KG1 (cell line): ENCODE data around the gene PRPH2.
"Not testable (repeated sequence)": the region's sequence is repeated elsewhere in the genome, so short reads cannot be mapped to it uniquely, and the experiment has no call there.

ENCODE experiments used
- DNase-seq: peaks from one replicate; lab custom pipeline; 2025; lab: John Stamatoyannopoulos, UW

The PRPH2 gene

DNA sequence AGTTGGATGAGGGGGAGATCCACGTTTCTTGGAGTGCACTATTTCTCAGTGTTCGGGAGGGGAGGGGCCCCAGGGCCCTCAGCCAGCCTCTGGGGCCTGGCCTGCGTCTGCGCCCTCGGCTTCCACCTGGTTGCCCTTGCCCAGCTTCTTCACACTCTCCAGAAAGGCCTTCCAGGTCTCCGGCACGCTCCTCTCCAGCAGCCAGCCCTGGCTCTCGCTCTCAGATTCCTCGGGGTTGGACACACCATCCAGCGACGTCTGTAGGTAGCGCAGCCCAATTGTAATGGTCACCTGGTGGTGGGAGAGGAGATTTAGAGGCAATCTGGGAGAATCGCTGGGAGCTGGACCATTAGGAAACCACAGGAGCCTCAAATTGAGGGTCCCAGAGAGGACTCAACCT lies 24.2 kb downstream of the PRPH2 start:
- no peak for DNase-seq

DNA sequence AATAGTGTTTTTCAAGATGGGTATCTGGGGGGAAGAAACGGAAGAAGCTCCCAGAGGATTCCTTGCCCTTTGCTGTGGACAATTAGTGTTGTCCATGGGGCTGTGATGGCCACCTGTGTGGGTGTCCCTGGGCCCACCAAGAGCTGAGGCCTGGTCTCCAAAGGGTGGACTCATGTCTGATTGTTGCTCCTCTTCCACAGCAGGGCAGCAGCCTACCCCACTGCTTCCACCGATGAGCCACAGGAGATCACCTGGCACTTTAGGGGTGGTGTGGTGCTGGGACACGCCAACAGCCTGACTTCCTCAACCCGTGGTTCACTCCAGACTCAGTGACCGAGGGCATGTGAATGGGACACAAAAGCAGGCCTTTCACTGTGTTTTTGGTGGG lies 25.1 kb downstream of the PRPH2 start:
- DNase-seq = no peak

DNA sequence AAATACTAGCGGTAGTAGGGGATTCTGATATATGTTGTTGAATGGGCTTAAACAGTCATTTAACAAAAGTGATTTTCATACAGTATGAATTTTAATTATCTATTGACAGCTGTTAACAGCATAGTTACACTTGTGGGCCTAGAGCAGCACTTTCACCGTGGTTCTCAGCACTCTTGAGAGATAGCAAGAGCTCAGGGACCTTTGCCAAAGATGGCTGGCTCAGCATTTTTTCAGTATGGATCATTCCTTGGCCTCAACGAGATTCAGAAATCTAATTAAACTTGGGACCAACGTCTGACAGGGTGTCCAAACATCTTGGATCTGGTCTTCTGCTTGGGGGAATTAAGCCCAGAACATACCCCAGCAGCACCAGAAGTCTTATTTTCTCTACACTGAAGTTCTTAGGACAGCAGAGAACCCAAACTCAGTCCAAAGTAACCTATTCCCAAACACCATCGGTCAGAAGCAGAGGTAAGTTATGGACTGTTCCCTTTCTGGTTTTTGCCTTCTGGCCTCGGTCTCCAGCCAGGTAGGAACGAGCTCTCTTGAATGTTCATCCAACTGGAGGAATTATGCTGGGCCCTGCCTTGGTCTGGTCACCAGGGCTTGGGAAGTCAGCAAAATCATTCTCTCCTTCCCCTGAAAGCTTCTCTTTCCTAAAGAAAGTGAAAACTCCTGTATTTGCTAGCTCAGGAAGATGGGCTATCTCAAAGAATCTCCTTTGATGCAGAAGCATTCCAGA lies 25.7 kb downstream of the PRPH2 start:
- no peak for DNase-seq

DNA sequence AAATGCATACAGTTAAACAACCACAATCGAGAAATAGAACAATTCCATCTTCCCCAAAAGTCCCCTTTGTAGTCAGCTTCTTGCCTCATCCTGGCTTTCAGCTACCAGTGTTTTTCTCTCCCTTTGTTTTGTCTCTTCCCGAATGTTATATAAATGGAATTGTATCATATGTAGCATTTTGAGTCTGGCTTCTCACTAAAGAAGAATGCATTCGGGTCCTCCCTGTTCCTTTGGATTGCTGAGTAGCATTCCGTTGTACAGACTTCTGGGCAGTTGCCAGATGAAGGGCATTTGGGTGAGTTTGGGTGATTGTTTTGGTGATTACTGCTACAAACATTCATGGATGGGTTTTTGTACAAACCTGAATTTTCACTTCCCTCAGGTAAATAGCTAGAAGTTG lies 27.8 kb downstream of the PRPH2 start:
- no peak for DNase-seq

- no peak for DNase-seq
Observed at GRCh38 chr6:42693725-42694323, 28.6 kb downstream of the PRPH2 start.

DNA sequence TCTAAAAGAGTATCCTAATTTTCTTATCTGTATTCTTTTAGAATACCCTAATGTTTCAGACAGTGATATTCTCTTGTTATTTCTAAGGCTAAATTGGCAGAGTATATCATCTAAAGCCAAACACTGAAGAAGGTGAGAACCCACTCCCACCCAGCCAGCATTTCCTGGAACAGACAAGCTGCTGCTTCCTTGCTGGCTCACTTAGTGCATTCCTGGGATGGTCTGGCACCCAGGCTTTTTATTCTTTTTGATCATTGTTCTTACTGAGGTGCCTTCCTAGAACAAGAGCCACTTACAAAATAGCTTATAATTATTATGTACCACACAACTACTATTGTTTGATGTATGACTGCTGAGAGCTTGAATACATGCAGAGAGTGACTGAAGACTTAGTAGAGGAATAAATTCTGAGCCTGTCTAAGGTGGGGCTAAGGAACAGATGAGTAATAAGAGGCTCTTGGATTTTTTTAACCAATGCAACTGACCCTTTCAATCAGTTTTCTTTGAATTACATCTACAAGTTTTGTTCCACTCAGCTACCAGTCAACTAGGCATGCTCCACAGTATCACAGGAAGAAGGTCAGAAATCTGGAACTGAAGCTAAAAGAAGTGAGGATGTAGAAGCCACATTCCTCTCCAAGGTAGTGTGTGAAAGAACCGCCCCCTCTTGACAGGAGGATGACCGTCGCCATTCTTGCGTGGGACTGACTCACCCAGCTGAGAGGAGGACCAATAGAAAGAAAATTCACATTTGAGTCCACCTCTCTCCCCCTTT lies 30.1 kb downstream of the PRPH2 start:
- DNase-seq = no peak

DNA sequence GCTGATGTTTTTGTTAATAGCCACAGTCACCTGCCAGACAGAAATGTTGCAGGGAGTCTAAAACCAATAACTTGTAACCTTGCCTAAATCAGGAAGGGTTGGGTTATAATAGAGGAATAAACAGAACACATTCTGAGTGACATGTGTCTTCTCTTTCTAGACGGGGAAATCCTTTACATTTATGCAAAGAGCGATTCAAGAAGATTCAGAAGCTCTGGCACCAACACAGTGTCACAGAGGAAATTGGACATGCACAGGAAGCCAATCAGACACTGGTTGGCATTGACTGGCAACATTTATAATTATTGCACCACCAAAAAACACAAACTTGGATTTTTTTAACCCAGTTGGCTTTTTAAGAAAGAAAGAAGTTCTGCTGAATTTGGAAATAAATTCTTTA lies 31.5 kb downstream of the PRPH2 start:
- no peak for DNase-seq

GRCh38 chr6:42690151-42690702 lies 32.2 kb downstream of the PRPH2 start:
- DNase-seq = no peak

DNA sequence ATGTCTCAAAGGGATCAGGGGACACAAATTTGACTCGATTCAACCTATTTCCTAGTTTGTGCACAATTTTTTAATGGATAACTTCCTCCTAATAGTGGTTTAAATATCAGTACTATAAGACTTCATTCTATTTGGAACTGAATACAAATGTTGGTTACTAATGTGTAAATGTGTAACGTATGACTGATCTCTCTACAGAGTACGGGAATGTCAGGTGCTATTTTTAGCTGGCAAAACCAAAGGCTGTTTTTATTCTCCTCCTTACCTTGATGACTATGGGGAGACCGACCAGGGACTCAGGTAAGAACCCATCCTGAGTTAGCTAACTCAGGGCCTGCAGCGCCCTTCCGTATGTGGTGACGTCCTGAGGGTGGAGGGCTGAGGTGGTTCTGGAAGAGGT lies 33.0 kb downstream of the PRPH2 start:
- no peak for DNase-seq

- DNase-seq = no peak
Observed at GRCh38 chr6:42688281-42688680, 34.1 kb downstream of the PRPH2 start.

DNA sequence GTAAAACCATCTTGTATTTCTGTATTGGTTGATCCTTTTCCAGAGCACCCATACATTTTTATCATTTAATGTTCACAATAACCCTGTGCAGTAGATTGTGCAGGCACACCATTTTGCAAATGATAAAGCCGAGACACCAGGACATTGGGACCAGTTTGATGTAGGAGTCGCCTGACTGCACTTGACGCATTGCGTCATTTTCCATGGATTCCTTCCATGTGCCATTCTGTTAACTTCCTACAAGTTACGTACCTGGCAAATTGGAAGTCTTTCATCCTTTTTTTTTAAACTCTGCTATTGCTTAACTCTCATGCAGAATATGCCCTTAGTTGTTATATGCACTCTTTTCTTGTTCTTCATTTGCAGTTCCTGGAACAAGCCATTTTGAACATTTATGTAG lies 43.0 kb downstream of the PRPH2 start:
- no peak for DNase-seq

GRCh38 chr6:42674780-42675179 lies 47.6 kb downstream of the PRPH2 start:
- DNase-seq = no peak

- DNase-seq = not testable (repeated sequence)
Observed at GRCh38 chr6:42674368-42674767, 48.0 kb downstream of the PRPH2 start.

- no peak for DNase-seq
Observed at GRCh38 chr6:42664718-42665117, 57.7 kb downstream of the PRPH2 start.

- DNase-seq = peak; percentile 69
Observed at GRCh38 chr6:42661540-42662153, 60.8 kb downstream of the PRPH2 start.

DNA sequence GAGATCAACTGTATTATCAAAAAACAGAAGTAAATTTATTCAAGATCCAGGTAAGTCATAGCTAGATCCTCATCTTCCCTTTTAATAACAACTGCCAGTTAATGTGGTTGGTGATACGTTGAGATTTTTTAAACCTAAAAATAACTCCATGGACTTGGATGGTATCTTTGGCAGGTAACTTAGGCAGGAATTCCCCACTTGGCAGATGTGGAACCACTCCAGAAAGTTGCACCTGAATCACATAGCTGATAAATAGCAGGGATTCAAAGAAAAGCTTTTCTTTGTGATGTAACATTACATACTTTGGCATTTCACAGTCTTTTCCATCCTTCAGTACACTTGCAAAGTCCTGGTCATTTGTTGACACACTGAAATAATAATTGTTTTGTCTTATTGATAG lies 62.6 kb downstream of the PRPH2 start:
- DNase-seq = no peak

DNA sequence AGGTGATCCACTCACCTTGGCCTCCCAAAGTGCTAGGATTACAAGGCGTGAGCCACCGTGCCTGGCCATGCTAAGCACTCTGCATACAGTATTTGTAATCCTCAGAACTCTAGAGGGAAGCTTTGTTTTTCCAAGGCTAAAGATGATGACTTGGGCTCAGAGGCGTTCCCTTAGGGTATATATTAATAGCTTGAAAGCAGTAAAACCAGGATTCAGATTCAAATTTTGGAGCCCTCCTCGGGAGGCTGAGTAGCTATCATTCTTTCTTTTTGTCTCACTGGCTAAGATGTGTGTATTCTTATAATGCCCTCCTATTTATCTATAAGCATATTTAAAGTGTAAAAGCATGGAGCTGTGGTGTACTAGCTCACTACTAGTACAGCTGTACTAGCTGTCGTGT lies 68.5 kb downstream of the PRPH2 start:
- no peak for DNase-seq

- DNase-seq = no peak
Observed at GRCh38 chr6:42652024-42652746, 70.2 kb downstream of the PRPH2 start.
